Measurements from ENCODE around the gene C6orf141. TPM values are rescaled to one million over a fixed set of nuclear protein-coding genes. Genes with fewer than 3 reads are reported as not detected.

The C6orf141 gene
- total and polyA plus RNA-seq, 4 donors = 0.73 to 6.1 (median 4.3) TPM

DNA sequence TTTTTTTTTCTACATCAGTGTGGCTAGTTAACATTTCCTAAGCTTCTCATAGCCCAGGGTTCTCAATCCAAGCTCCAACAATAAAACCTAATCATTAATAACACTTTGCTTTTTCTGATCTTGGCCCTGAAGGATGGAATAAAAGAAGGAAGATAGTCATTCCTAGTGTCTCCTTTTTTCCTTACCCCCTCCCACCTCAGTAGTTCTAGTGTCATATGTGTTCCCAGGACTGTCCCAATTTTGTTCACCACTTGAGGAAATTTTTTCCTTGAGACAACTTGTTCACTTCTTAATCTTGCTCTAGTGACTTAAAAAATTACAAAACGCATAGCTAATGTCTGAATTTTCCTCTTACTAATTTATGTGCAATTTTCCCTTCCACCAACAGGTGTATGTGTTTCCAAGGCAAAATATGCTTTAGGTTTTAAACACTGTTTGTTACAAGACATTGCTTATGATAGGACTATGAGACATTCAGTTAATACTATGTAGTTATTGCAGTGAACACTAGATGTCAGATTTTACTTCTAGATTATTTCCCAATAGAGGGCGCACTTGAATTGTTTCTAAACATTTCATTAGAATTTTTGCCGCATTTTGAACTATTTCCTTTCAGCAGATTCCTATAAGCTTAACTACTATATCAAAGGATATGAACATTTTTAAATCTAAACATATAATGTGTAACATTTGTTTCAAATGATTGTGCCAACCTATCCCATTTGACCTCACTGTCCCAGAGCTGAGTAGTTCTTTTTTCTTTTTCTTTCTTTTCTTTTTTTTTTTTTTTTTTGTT is 18.5 kb upstream of the C6orf141 start:
- H3K4me1 ChIP-seq (ENCODE audit: control insufficient read depth in 5 of 5, insufficient read depth in 5 of 5, low read length in 5 of 5) = no peaks in the 10 kb centered on the region
- H3K4me3 ChIP-seq = no peak overlapping the region
- TF ChIP-seq, protein P1, sequence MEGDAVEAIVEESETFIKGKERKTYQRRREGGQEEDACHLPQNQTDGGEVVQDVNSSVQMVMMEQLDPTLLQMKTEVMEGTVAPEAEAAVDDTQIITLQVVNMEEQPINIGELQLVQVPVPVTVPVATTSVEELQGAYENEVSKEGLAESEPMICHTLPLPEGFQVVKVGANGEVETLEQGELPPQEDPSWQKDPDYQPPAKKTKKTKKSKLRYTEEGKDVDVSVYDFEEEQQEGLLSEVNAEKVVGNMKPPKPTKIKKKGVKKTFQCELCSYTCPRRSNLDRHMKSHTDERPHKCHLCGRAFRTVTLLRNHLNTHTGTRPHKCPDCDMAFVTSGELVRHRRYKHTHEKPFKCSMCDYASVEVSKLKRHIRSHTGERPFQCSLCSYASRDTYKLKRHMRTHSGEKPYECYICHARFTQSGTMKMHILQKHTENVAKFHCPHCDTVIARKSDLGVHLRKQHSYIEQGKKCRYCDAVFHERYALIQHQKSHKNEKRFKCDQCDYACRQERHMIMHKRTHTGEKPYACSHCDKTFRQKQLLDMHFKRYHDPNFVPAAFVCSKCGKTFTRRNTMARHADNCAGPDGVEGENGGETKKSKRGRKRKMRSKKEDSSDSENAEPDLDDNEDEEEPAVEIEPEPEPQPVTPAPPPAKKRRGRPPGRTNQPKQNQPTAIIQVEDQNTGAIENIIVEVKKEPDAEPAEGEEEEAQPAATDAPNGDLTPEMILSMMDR (IDR thresholded peaks at IDR 0.05; ENCODE audit: control extremely low read depth, extremely low read depth) = peak; percentile 55
- ATAC-seq (ENCODE audit: insufficient read depth, low FRiP score) (peak; percentile 92), DNase-seq (peak in 2 of 3 donors; percentile 78 to 82)
- H3K27me3 ChIP-seq (ENCODE audit: control insufficient read depth in 3 of 3, insufficient read depth in 3 of 3, low read length in 2 of 3) = no peaks in the 10 kb centered on the region
- WGBS, 2 donors = 4 to 8% methylated on average over 3 of the region's 3 CpGs
- H3K9me3 ChIP-seq (ENCODE audit: control insufficient read depth in 4 of 4, insufficient read depth in 3 of 4, low read length in 3 of 4) = no peaks in the 10 kb centered on the region
- no peak overlapping the region for H3K27ac ChIP-seq (ENCODE audit: low read depth in 1 of 2, low read length in 1 of 2)
- peak overlapping the region in 1 of 2 donors; percentile 45 for H3K9ac ChIP-seq (ENCODE audit: insufficient read depth in 1 of 2, low read length in 2 of 2)
- H3K36me3 ChIP-seq (ENCODE audit: control insufficient read depth in 4 of 4, insufficient read depth in 4 of 4, low read length in 4 of 4) = no peaks in the 10 kb centered on the region

DNA sequence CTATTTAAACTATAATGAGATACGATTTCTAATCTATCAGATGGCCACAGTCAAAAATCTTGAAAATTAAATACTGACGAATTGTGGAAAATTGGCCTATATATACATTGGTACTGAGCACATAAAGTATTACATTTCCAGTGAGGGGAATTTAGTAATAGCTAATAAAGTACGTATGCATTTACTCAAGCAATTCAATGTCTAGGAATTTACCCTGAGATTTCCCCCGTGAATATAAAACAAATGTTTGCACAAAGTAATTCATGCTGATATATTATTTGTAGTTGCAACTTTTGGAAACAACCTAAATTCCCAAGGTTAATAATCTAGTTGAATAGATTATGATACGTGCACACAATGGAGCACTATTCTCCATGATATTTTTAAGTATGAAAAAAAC is 14.7 kb upstream of the C6orf141 start:
- DNase-seq = no peak
- no peak overlapping the region for H3K27ac ChIP-seq (ENCODE audit: low read depth in 1 of 2, low read length in 1 of 2)
- no peaks in the 10 kb centered on the region for H3K36me3 ChIP-seq (ENCODE audit: control insufficient read depth in 4 of 4, insufficient read depth in 4 of 4, low read length in 4 of 4)
- TF ChIP-seq, protein P1 (IDR thresholded peaks at IDR 0.05; ENCODE audit: control extremely low read depth, extremely low read depth) = no peak
- H3K9me3 ChIP-seq (ENCODE audit: control insufficient read depth in 4 of 4, insufficient read depth in 3 of 4, low read length in 3 of 4) = no peaks in the 10 kb centered on the region
- H3K9ac ChIP-seq (ENCODE audit: insufficient read depth in 1 of 2, low read length in 2 of 2) = no peak overlapping the region
- H3K4me1 ChIP-seq (ENCODE audit: control insufficient read depth in 5 of 5, insufficient read depth in 5 of 5, low read length in 5 of 5) = no peaks in the 10 kb centered on the region
- no peak overlapping the region for H3K4me3 ChIP-seq
- ATAC-seq (ENCODE audit: insufficient read depth, low FRiP score) = no peak
- WGBS, 2 donors = 83 to 90% methylated on average over 5 of the region's 5 CpGs
- no peaks in the 10 kb centered on the region for H3K27me3 ChIP-seq (ENCODE audit: control insufficient read depth in 3 of 3, insufficient read depth in 3 of 3, low read length in 2 of 3)

DNA sequence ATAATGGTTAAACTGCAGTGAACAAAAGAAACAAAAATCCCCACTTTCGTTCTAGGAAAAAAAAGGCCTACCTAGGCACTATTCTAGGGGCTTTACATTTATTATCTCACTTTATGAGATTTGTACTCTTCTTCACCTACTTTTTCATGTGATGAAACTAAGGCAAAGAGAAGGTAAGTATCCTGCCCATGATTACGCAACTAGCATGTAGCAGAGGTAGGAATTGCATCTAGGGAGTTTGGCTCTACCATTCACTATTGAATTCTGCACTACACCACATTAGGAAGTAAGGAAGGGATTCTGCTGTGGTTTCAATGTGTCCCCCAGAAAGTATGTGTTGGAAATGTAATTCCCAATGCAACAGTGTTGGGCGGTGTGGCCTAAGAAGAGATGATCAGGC is 11.4 kb upstream of the C6orf141 start:
- H3K4me1 ChIP-seq (ENCODE audit: control insufficient read depth in 5 of 5, insufficient read depth in 5 of 5, low read length in 5 of 5) = peaks cover 0 to 6% (median 0%) of the 10 kb centered on the region in 5 donors
- no peaks in the 10 kb centered on the region for H3K9me3 ChIP-seq (ENCODE audit: control insufficient read depth in 4 of 4, insufficient read depth in 3 of 4, low read length in 3 of 4)
- 98 to 100% methylated on average over 3 of the region's 3 CpGs for WGBS, 2 donors
- TF ChIP-seq, protein P1 (IDR thresholded peaks at IDR 0.05; ENCODE audit: control extremely low read depth, extremely low read depth) = no peak
- no peak overlapping the region for H3K9ac ChIP-seq (ENCODE audit: insufficient read depth in 1 of 2, low read length in 2 of 2)
- H3K4me3 ChIP-seq = no peak overlapping the region
- DNase-seq (no peak), ATAC-seq (ENCODE audit: insufficient read depth, low FRiP score) (no peak)
- H3K27me3 ChIP-seq (ENCODE audit: control insufficient read depth in 3 of 3, insufficient read depth in 3 of 3, low read length in 2 of 3) = no peaks in the 10 kb centered on the region
- H3K36me3 ChIP-seq (ENCODE audit: control insufficient read depth in 4 of 4, insufficient read depth in 4 of 4, low read length in 4 of 4) = no peaks in the 10 kb centered on the region
- no peak overlapping the region for H3K27ac ChIP-seq (ENCODE audit: low read depth in 1 of 2, low read length in 1 of 2)

All from lung (tissue), 12 donors.